NCI-H1092 (cell line): ENCODE measurements around the gene ANKDD1A.

Source experiments
- DNase-seq: peaks from one replicate; lab custom pipeline; 2025; lab: John Stamatoyannopoulos, UW

ANKDD1A gene

DNA sequence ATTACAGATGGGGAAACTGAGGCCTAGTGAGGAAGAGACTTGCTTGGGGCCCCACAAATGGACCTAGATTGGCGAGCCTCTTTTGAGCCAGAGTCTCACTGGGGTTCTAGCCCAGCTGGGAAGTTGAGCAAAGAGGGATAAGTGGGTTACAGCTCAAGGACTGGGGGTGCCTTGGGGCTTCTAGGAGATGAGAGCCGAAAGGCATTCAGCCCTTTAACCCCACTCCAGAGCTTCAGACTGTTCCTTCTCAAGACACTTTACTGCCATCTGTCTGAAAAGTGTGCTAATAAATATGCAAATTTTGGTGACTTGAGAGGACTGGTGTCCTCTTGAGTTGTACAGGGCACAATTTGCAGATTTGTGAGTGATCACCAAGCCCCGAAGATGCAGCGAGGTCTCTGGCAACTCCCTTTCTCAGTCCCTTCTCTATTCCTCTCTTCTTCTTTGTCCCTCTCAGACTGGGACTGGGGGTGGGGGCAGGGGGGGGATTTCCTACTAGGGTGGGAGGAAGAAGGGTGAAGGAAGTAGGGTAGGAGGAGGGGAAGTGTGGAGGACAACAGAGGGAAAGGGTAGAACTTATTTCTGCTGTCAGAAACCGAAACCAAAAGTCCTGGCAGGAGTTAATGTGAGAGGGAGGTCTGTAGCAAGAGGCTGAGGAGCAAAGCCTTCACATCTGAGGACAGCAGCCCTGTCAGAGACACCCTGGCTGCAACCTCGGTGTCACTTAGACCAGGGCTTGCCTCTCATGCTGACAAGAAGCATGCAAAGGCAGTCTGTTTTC is 16.2 kb upstream of the ANKDD1A start:
- no peak for DNase-seq

DNA sequence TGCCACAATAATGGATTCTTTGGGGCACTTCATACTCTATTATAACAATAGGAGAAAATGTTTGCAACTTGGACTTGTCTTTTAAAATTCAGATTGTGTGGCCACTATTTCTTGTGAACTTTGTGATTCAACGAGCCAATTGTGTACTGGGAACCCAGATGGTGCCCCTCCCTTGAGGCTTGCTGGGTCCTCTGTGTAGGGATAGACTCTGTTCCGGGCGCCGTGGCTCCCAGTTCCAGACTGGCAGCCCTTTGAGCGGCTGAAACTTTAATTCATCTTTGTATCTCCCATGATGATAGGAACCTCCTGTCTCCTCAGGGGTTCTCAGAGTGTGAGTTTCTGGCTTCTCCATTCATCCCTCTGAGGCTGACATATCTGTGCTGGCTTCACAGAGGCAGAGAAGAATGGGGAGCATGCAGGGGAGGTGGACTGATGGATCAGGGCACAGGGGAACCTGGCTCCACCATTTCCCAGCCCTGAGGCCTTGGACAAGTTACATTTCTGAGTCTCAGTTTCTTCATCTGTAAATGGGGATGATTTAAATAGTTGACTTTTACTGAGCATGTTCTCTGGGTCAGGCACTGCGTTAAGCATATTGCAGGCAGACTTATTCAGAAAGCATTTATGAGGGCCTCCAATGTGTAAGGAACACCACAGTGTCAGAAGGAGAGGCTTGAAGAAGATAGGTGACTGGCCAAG is 15.2 kb upstream of the ANKDD1A start:
- DNase-seq: no peak

DNA sequence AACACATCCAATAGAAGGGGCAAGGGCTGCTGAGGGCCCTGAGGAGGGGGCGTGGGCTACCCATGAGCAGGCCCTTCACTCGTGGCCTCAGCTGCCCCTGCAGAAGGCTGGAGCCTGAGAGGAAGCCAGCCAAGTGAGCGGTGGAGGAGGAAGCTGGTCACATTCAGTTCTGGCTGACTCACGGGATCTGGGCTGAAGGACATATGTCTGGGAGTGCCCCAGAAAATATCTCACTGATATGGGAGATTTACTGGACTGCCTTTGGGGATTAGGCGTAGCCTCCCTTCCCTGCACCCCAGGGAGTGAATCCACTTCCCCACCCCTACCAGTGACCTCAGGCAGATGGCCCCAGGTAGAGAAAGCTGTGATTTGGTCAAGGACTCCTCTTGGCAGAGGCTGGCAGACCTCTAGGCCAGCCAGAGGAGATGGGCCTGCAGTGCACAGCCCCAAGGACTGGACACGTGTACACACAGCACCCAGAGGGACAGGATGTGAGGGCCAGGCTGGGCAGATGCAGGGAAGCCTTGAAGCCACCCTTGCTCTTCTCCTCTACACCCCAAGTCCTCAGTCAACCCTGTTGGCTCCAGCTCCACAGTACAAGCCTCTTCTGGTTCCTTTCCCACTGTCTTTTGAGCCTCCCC is 14.2 kb upstream of the ANKDD1A start:
- no peak for DNase-seq

DNA sequence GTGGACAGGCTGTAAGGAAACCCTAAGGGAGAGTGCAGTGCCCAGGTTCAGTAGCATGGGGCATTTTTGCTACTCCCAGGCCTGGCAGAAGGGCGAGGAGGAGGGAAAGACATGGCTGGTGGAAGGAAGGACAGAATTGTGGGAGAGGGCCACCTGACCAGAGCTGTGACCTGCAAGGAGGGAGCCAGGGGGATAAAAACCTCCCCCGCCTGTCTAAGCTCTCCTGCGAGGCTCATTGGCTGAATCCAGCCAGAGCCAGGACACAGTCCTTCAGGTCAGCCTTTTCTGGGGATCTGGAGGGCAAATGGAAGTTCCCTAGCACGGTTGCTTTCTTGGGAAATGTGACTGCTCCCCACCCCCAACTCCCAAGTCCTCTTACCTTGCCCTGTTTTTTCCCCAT is 13.3 kb upstream of the ANKDD1A start:
- DNase-seq: no peak

DNA sequence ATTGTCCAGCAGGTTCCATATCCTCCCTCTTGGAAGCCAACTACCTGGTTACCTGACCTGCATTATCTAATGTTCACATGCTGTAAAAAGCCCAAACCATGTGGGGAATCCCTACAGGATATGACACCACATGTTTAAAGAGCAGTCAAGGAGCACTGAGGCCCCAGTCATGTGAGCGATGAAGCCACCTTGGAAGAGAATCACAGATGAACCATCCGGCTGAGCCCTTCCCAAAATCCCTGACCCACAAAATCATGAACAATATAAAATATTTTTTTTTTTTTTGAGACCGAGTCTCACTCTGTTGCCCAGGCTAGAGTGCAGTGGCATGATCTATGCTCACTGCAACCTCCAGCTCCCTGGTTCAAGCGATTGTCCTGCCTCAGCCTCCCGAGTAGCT is 10.6 kb upstream of the ANKDD1A start:
- DNase-seq: no peak

DNA sequence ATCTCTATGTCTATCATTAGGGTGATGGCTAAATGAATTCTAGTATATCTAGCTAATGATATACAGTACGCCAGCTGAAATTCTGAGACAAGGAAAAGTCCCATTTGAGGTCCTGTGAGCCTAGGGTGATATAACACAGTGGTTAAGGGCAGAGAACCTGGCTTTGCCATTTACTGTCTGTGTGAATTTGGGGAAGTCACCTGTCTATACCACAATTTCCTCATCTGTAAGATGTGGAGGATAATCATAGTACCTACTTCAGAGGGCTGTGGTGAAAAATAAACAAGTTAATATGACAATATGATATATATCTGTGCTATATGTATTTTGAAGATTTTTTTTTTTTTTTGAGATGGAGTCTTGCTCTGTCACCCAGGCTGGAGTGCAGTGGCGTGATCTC is 9.8 kb upstream of the ANKDD1A start:
- DNase-seq: no peak

DNA sequence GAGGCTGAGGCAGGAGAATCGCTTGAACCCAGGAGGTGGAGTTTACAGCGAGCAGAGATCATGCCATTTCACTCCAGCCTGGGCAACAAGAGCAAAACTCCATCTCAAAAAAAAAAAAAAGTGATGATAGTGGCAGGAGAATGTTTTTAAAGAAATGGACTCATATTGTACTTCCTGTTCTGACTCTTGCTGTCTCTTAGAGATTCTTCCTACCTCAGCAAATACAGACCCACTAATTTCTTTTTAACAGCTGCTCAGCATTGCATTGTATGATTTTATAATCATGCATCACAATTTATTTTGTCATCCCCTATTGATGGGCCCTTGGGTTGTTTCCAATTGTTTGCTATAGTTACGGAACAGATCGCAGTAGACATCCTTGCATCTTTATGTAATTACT is 8.8 kb upstream of the ANKDD1A start:
- no peak for DNase-seq

DNA sequence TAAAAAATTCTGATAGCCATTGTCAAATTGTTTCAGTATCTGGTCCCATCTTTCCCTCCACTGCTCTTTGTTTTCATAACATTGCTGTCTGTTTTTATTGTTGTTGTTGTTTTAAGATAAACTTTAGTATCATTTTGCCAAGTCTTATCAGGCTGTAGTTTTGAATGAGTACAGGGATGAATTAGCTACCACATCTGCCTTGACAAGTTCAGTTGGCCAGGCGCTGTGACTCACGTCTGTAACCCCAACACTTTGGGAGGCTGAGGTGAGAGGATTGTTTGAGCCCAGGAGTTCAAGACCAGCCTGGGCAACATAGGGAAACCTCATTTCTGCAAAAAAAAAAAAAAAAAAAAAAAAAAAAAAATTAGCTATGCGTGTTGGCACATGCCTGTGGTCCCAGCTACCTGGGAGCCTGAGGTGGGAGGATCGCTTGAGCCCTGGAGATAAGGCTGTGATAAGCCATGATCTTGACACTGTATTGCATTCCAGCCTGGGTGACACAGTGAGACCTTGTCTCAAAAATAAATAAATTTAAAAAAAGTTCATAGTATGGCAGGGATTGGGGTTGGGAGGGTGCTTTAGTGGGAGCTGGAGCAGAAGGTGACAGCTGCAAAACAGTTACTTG is 8.3 kb upstream of the ANKDD1A start:
- no peak for DNase-seq

DNA sequence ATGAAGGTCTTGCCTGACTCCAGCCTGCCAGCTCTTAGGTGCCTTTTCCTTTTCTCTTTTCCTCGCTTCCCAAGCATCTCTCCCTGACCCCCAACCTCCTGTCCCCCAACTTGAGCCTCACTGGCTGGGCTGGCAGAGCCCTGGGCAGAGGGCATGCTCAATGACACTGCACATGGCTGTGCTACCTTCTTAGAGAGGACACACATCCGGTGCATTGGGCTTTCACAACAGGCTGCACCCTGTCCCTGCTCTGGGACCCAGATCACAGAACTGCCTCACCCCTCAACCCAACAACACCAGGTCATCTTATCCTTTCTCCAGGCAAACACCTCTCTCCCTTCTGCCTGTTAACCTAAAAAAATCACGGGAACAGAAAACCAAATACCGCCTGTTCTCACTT is 7.5 kb upstream of the ANKDD1A start:
- DNase-seq: no peak

DNA sequence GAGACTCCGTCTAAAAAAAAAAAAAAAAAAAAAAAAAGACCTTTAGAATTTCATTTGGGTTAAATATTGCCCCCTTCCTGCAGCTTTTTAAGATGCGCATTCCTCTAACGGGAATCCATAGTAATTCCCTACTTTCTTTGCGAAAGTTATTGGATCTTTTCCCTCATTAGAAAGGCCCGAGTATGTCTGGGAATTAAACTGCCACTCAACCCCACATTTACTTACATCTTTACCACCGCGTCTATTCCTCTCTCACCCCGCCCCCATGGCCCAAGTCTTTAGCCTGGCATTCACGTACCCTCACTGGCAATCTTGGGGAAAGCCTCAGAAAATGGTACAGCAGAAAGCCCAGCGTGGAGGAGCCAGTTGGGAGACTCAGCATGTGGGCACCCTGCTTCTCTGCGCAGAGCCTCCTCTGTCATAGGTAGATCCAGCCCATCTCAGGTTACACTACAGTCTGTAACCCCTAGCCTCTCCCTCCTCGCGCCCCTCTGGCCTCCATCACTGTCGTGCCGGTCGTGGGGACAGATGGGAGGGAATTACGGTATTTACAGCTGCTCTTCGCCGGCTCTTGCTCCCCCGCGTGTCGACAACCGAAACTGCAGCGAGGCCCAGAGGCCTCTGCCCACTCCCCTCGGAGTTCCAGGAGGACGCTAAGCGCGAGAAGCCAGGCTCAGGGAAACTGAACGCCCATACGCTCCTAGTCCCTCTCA is 6.4 kb upstream of the ANKDD1A start:
- no peak for DNase-seq

DNA sequence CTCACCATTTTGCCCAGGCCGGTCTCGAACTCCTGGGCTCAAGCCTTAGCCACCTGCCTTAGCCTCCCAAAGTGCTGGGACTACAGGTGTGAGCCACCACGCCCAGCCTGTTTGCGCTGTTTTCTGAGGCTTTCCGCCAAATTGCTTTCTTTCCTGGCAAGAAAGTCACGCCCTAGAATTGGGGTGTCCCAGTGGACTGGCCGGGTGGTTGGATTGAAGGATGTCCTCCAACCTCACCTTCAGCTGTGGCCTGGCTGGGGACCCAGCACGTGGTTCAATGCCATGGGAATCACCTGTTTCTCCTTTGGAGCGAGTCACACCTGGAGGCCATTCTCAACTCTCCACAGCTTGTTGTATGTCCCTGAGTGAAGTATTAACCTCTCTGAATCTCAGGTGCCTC is 5.8 kb upstream of the ANKDD1A start:
- DNase-seq: no peak

DNA sequence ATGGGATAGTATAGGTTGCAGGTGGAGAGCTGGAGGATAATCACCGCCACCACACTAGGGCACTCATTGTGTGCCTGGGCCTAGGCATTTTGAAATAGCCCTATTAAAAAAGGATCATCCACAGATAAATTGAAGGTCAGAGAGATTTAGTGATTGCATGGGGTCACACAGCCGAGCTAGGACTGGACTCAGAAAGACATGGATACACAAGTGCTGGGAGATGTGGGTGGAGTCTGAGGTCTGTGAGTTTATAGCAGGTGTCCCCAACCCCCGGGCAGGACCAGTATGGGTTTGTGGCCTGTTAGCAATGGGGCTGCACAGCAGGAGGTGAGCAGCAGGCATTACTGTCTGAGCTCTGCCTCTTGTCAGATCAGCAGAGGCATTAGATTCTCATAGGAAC is 5.3 kb upstream of the ANKDD1A start:
- DNase-seq: no peak

DNA sequence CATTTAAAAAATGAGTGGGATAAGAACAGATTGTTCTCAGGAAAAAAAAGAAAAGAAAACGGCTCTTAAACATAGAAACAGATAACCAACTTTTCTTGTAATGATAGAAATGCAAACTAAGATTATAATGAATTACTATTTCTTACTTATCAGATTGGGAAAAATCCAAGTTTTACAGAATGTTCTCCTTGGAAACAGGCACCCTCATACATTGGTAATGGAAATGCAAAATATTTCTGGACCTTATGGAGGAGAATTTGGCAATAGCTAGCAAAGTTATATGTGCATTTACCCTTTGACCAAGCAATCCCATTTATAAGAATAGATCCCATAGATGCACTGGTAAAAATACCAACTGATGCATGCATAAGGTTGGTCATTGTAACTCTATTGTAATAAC is 3.7 kb upstream of the ANKDD1A start:
- no peak for DNase-seq

DNA sequence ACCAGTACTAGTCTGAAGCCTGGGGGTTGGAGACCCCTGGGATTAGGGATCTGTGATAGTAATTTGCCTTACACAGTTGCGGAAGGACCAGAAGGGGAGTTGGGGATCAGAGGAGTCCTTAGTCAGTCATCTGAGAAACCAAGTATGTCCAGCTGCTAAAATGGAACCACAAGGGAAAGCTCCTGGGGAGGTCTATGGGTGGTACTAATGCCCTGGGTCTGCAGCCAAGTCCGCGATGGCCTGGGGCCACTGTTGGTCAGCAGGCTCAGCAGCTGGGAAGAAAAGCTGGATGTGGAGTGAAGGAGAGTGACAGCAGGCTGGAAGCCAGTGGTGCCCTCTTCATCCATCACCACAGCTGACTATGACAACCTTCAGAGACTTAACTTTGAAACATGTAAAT is 2.2 kb upstream of the ANKDD1A start:
- no peak for DNase-seq

DNA sequence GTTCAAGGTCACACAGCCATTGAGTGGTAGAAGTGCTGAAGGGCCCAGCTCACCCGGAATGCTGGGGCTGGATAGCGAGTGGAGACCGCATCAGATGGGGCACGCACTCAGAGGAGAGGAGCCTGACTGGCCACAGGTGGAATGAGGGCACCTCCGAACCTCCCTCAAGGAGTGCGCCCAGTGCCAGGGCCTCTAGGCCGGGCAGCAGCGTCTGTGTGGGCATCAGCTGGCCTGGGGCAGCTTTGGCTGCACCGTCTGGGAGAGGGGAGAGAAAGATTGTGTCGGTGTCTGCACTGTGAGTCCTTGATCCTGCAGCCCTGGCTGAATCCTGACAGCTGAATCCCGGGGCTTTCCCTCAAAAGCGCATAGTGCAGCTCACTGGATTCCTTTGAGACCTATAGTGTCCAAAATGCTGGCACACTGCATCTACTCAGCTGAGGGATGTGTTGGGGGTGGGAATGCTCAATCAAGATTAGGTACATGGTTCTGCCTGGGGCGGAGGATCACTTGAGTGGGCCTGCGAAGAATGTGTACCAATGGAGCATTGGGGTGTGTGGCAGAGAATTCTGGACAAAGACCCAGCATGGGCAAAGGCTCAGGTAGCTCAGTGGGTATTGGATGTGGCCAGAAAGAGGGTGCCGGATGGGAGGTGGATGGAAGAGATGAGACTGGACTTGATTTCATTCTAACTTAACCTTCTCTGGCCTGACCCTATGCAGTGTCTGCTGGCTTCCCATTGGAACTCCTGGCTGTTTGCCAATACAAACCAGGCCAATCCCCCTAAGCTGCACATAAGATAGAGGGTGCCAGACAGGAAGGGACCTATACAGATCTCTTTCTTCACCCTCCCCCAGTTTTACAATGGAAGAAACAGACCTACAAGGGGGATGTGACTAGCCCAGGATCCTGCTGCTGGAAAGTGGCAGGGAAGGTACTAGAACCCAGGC is 950 bp downstream of the ANKDD1A start:
- no peak for DNase-seq

DNA sequence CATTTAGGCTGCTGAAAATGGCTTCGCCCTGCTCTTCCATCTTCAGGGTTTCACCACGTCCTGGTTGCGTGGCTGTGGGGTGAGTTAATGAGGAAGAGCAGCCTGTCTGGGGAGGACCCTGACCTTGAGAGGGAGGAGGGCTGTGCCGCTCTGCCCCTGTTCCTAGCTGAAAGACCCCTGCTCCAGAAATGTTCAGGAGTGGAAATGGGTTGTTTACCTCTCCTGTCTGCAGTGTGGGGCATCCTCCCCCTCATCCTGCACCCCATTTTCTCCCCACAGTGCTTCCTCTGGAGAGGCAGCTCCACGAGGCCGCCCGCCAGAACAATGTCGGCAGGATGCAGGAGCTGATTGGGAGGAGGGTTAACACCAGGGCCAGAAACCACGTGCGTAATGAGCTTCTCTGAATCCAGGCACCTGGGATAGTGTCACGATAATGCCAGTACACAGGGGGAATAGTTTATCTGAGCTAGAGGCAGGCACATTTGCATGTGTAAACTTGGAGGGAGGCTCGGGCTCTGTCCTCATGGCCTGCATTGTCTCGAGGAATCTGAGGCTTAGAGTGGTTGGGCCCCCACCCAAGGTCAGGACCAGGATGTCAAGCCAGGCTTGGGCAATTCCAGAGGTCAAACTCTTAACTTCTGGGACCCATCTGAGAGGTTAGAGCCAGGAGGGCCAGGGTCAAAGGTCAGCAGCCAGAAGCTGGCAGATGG is 4.0 kb downstream of the ANKDD1A start:
- no peak for DNase-seq

DNA sequence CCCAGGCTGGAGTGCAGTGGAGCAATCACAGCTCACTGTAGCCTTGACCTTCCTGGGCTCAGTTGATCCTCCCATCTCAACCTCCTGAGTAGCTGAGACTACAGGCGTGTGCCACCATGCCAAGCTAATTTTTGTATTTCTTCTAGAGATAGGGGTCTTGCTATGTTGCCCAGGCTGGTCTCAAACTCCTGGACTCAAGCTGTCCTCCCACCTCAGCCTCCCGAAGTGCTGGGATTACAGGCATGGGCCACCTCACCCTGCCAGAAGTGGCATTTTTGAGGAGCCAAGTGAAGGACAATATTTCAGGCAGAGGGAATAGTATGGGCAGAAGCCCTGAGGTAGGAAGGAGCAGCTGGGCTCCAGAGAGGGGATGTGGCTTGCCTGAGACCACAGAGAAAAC is 4.7 kb downstream of the ANKDD1A start:
- no peak for DNase-seq

DNA sequence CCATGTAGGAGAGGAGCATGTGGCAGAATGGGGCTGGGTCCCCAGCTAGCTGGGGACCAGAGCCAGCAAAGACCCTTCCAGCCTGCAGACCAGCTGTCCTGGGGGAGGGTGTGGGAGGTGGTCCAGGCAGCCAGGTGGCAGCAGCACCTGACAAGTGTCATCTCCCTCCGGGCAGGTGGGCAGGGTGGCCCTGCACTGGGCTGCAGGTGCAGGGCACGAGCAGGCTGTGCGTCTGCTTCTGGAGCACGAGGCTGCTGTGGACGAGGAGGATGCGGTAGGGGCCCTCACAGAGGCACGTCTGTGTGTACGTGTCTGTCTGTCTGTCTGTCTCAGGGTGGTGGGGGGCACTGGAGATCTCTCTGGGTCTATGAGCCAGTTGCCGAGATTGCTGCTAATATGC is 5.5 kb downstream of the ANKDD1A start:
- no peak for DNase-seq

DNA sequence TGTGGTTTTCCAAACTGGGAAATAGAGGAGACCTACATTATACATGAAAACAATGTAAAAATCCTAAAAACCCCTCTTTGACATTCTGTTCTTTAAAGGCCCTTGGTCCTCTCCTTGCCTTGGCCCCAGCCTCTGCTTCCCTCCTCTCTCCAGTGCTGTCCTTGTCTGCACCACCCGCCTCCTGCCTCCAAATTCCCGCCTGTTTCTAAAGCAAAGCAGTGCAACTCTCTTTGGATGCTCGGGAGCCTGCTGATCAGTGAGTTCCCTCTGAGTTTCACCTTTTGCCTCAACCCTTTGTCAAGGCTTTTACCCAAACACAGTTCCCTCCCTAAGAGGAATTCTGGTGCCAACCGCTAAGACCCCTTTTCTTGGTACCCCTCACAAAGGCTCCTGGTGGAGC is 8.0 kb downstream of the ANKDD1A start:
- DNase-seq: no peak

DNA sequence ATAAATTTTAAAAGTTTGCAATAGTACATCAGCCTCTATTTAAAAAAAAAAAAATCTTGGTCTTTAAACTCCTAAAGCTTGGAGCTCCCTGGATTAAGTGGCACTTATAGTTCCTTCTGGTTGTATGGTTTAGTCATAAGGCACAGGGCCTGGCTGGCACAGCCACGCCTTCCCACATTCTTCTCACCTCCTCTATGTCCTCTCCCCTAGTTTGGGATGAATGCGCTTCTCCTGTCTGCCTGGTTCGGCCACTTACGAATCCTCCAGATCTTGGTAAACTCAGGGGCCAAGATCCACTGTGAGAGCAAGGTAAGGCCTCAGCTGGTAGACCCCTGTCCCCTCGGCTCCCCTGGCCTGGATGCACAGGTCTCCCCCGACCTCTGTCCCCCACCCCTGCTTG is 10.0 kb downstream of the ANKDD1A start:
- DNase-seq: no peak
